ENCODE results near the gene ZSCAN16. TPM values are rescaled to one million over a fixed set of nuclear protein-coding genes. Genes with fewer than 3 reads are reported as not detected.
A peak's percentile ranks its signal among the peaks of the same experiment; 100 is the strongest.

ZSCAN16 gene
- total and polyA plus RNA-seq, 9 of the 15 experiments (the other 6 are each of a cell fraction or from before 2014, with no cell fraction given), result 0.08 TPM; not detected in 8

DNA sequence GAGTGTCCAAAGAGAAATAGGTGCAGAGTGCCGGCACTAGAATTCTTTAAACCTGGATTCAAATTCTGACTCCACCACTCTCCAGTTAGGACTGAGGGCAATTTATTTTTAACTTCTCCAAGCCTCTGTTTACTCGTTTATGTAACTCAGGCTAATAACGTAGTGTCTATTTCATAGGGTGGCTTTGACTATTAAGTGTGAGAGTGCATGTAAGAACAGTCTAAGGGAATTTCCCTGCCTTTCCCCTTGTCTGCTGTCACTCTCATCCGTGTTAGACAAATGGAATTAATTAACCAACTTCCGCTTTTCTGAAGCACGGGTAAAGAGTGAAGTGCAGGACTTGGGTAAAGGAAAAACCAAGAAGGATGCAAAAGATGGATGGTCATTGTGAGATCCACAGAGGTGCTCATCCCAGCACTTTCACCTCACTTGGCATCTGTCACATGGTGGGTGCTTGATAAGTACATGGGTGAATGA, 13.1 kb downstream of the ZSCAN16 start (continued):
- TF ChIP-seq, protein P1, sequence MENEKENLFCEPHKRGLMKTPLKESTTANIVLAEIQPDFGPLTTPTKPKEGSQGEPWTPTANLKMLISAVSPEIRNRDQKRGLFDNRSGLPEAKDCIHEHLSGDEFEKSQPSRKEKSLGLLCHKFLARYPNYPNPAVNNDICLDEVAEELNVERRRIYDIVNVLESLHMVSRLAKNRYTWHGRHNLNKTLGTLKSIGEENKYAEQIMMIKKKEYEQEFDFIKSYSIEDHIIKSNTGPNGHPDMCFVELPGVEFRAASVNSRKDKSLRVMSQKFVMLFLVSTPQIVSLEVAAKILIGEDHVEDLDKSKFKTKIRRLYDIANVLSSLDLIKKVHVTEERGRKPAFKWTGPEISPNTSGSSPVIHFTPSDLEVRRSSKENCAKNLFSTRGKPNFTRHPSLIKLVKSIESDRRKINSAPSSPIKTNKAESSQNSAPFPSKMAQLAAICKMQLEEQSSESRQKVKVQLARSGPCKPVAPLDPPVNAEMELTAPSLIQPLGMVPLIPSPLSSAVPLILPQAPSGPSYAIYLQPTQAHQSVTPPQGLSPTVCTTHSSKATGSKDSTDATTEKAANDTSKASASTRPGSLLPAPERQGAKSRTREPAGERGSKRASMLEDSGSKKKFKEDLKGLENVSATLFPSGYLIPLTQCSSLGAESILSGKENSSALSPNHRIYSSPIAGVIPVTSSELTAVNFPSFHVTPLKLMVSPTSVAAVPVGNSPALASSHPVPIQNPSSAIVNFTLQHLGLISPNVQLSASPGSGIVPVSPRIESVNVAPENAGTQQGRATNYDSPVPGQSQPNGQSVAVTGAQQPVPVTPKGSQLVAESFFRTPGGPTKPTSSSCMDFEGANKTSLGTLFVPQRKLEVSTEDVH (IDR thresholded peaks at IDR 0.05; ENCODE audit: low read depth, partially characterized antibody), result no peak
- TF ChIP-seq, protein P2, sequence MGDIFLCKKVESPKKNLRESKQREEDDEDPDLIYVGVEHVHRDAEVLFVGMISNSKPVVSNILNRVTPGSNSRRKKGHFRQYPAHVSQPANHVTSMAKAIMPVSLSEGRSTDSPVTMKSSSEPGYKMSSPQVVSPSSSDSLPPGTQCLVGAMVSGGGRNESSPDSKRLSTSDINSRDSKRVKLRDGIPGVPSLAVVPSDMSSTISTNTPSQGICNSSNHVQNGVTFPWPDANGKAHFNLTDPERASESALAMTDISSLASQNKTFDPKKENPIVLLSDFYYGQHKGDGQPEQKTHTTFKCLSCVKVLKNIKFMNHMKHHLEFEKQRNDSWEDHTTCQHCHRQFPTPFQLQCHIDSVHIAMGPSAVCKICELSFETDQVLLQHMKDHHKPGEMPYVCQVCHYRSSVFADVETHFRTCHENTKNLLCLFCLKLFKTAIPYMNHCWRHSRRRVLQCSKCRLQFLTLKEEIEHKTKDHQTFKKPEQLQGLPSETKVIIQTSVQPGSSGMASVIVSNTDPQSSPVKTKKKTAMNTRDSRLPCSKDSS (IDR thresholded peaks at IDR 0.05; ENCODE audit: low read depth, partially characterized antibody), result no peak
- TF ChIP-seq ZNF57 (CRISPR knock-in tag; IDR thresholded peaks at IDR 0.05) (no peak), ETS2 (tag; IDR thresholded peaks at IDR 0.05; ENCODE audit: borderline replicate concordance, poor library complexity, severe bottlenecking) (no peak), SIN3B (IDR thresholded peaks at IDR 0.05; ENCODE audit: low read depth) (0 out of 2 replicates have a peak, but pooled peaks have one; percentile 8), RB1 (IDR thresholded peaks at IDR 0.05; ENCODE audit: low read depth) (no peak), THRAP3 (IDR thresholded peaks at IDR 0.05; ENCODE audit: borderline replicate concordance) (no peak), FOXJ3 (CRISPR knock-in tag; IDR thresholded peaks at IDR 0.05) (no peak), SIN3A (IDR thresholded peaks at IDR 0.05; ENCODE audit: borderline replicate concordance in 2 of 2, control insufficient read depth in 1 of 2, low read depth in 2 of 2, low read length in 2 of 2) (no peak), SMARCA4 (IDR thresholded peaks at IDR 0.05) (0 out of 2 replicates have a peak, but pooled peaks have one; percentile 38), ZNF764 (CRISPR knock-in tag; IDR thresholded peaks at IDR 0.05; ENCODE audit: low read depth) (0 out of 2 replicates have a peak, but pooled peaks have one; percentile 9), ZNF311 (CRISPR knock-in tag; IDR thresholded peaks at IDR 0.05) (no peak), E2F3 (CRISPR knock-in tag; IDR thresholded peaks at IDR 0.05) (0 out of 2 replicates have a peak, but pooled peaks have one; percentile 8)
- TF ChIP-seq, protein P3, sequence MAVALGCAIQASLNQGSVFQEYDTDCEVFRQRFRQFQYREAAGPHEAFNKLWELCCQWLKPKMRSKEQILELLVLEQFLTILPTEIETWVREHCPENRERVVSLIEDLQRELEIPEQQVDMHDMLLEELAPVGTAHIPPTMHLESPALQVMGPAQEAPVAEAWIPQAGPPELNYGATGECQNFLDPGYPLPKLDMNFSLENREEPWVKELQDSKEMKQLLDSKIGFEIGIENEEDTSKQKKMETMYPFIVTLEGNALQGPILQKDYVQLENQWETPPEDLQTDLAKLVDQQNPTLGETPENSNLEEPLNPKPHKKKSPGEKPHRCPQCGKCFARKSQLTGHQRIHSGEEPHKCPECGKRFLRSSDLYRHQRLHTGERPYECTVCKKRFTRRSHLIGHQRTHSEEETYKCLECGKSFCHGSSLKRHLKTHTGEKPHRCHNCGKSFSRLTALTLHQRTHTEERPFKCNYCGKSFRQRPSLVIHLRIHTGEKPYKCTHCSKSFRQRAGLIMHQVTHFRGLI (CRISPR knock-in tag; IDR thresholded peaks at IDR 0.05), result no peak
- TF ChIP-seq, protein P4, sequence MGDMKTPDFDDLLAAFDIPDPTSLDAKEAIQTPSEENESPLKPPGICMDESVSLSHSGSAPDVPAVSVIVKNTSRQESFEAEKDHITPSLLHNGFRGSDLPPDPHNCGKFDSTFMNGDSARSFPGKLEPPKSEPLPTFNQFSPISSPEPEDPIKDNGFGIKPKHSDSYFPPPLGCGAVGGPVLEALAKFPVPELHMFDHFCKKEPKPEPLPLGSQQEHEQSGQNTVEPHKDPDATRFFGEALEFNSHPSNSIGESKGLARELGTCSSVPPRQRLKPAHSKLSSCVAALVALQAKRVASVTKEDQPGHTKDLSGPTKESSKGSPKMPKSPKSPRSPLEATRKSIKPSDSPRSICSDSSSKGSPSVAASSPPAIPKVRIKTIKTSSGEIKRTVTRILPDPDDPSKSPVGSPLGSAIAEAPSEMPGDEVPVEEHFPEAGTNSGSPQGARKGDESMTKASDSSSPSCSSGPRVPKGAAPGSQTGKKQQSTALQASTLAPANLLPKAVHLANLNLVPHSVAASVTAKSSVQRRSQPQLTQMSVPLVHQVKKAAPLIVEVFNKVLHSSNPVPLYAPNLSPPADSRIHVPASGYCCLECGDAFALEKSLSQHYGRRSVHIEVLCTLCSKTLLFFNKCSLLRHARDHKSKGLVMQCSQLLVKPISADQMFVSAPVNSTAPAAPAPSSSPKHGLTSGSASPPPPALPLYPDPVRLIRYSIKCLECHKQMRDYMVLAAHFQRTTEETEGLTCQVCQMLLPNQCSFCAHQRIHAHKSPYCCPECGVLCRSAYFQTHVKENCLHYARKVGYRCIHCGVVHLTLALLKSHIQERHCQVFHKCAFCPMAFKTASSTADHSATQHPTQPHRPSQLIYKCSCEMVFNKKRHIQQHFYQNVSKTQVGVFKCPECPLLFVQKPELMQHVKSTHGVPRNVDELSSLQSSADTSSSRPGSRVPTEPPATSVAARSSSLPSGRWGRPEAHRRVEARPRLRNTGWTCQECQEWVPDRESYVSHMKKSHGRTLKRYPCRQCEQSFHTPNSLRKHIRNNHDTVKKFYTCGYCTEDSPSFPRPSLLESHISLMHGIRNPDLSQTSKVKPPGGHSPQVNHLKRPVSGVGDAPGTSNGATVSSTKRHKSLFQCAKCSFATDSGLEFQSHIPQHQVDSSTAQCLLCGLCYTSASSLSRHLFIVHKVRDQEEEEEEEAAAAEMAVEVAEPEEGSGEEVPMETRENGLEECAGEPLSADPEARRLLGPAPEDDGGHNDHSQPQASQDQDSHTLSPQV (IDR thresholded peaks at IDR 0.05), result peak; percentile 43; the same call in 1 of the 2 replicates
- TF ChIP-seq, protein P5, sequence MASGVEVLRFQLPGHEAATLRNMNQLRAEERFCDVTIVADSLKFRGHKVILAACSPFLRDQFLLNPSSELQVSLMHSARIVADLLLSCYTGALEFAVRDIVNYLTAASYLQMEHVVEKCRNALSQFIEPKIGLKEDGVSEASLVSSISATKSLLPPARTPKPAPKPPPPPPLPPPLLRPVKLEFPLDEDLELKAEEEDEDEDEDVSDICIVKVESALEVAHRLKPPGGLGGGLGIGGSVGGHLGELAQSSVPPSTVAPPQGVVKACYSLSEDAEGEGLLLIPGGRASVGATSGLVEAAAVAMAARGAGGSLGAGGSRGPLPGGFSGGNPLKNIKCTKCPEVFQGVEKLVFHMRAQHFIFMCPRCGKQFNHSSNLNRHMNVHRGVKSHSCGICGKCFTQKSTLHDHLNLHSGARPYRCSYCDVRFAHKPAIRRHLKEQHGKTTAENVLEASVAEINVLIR (CRISPR knock-in tag; IDR thresholded peaks at IDR 0.05), result no peak
